Measurements from ENCODE around the gene PJVK.
"Not testable (repeated sequence)": the region's sequence is repeated elsewhere in the genome, so short reads cannot be mapped to it uniquely, and the experiment has no call there.

The PJVK gene

GRCh38 chr2:178455947-178456346 lies 4.8 kb downstream of the PJVK start:
- TF ChIP-seq SPI1 (IDR thresholded peaks at IDR 0.05; ENCODE audit: borderline replicate concordance, low read depth) (no peak), GABPA (IDR thresholded peaks at IDR 0.05; ENCODE audit: low read depth) (no peak), POLR2AphosphoS5 (IDR thresholded peaks at IDR 0.05; ENCODE audit: low read depth) (no peak), REST (IDR thresholded peaks at IDR 0.05; ENCODE audit: insufficient replicate concordance, low read depth) (no peak), CTCF (IDR thresholded peaks at IDR 0.05; ENCODE audit: insufficient read depth, low read length) (no peak)
- DNase-seq (ENCODE audit: low read depth in 1 of 2, low spot score in 1 of 2) = no peak
- H3K27ac ChIP-seq (replicated peaks) = no peak overlapping the region
- H3K4me3 ChIP-seq (replicated peaks; ENCODE audit: insufficient read depth, low read length) = no peak overlapping the region
- no peaks in the 10 kb centered on the region for H3K27me3 ChIP-seq (ENCODE audit: insufficient read depth, poor library complexity, severe bottlenecking)

- TF ChIP-seq CTCF (IDR thresholded peaks at IDR 0.05; ENCODE audit: insufficient read depth, low read length) (no peak), GABPA (IDR thresholded peaks at IDR 0.05; ENCODE audit: low read depth) (no peak)
Observed at GRCh38 chr2:178457390-178457886, 6.3 kb downstream of the PJVK start.

GRCh38 chr2:178469219-178469849 lies 18.2 kb downstream of the PJVK start:
- H3K27ac ChIP-seq (replicated peaks) = no peak overlapping the region
- no peak overlapping the region for H3K4me3 ChIP-seq (replicated peaks; ENCODE audit: insufficient read depth, low read length)
- TF ChIP-seq REST (IDR thresholded peaks at IDR 0.05; ENCODE audit: insufficient replicate concordance, low read depth) (no peak), POLR2AphosphoS5 (IDR thresholded peaks at IDR 0.05; ENCODE audit: low read depth) (no peak), SPI1 (IDR thresholded peaks at IDR 0.05; ENCODE audit: borderline replicate concordance, low read depth) (no peak), CTCF (IDR thresholded peaks at IDR 0.05; ENCODE audit: insufficient read depth, low read length) (no peak), GABPA (IDR thresholded peaks at IDR 0.05; ENCODE audit: low read depth) (no peak)
- no peaks in the 10 kb centered on the region for H3K27me3 ChIP-seq (ENCODE audit: insufficient read depth, poor library complexity, severe bottlenecking)
- DNase-seq (ENCODE audit: low read depth in 1 of 2, low spot score in 1 of 2) = no peak

More at GRCh38 chr2:178457390-178457886, 6.3 kb downstream of the PJVK start:
- H3K27me3 ChIP-seq (ENCODE audit: insufficient read depth, poor library complexity, severe bottlenecking) = no peaks in the 10 kb centered on the region
- no peak overlapping the region for H3K27ac ChIP-seq (replicated peaks)
- H3K4me3 ChIP-seq (replicated peaks; ENCODE audit: insufficient read depth, low read length) = no peak overlapping the region
- no peak for DNase-seq (ENCODE audit: low read depth in 1 of 2, low spot score in 1 of 2)

- not testable (repeated sequence) for H3K27ac ChIP-seq (replicated peaks); H3K27me3 ChIP-seq (ENCODE audit: insufficient read depth, poor library complexity, severe bottlenecking); H3K4me3 ChIP-seq (replicated peaks; ENCODE audit: insufficient read depth, low read length); DNase-seq (ENCODE audit: low read depth in 1 of 2, low spot score in 1 of 2)
Observed at GRCh38 chr2:178471313-178471712, 20.1 kb downstream of the PJVK start.

Data from HL-60 (cell line).